Hematopoietic multipotent progenitor cell treated with erythropoietin and hydrocortisone succinate and interleukin-3 and kit ligand, for 4 days (in vitro differentiated cells): ENCODE data around the gene FAIM.
"Not testable (repeated sequence)": the region's sequence is repeated elsewhere in the genome, so short reads cannot be mapped to it uniquely, and the experiment has no call there.

Experiments
- DNase-seq: peaks from one replicate; pipeline ENCODE4 v3.0.0-alpha.2; 2015

The FAIM gene

GRCh38 chr3:138608322-138609135 is at the start of gene FAIM:
Gene FAIM (plus strand): TSS chr3:138608771. CDS start chr3:138619727, 10,956 bp downstream.
- DNase-seq, result peak; percentile 83

GRCh38 chr3:138559134-138559533 is 49.4 kb upstream of the FAIM start:
- DNase-seq, result no peak

GRCh38 chr3:138560501-138560900 is 48.1 kb upstream of the FAIM start:
- DNase-seq, result no peak

- DNase-seq, result not testable (repeated sequence)
Measured at GRCh38 chr3:138562902-138563301, 45.7 kb upstream of the FAIM start.

- not testable (repeated sequence) for DNase-seq
Measured at GRCh38 chr3:138566293-138566692, 42.3 kb upstream of the FAIM start.

GRCh38 chr3:138567403-138567802 is 41.2 kb upstream of the FAIM start:
- peak; percentile 42 for DNase-seq

GRCh38 chr3:138569090-138569489 is 39.5 kb upstream of the FAIM start:
- DNase-seq, result no peak

GRCh38 chr3:138569624-138570023 is 38.9 kb upstream of the FAIM start:
- not testable (repeated sequence) for DNase-seq

- no peak for DNase-seq
Measured at GRCh38 chr3:138573138-138573537, 35.4 kb upstream of the FAIM start.

- peak; percentile 71 for DNase-seq
Measured at GRCh38 chr3:138578141-138578540, 30.4 kb upstream of the FAIM start.

- peak; percentile 26 for DNase-seq
Measured at GRCh38 chr3:138578961-138579574, 29.5 kb upstream of the FAIM start.

- no peak for DNase-seq
Measured at GRCh38 chr3:138587374-138587773, 21.2 kb upstream of the FAIM start.

GRCh38 chr3:138588445-138588844 is 20.1 kb upstream of the FAIM start:
- DNase-seq, result no peak

GRCh38 chr3:138591392-138591791 is 17.2 kb upstream of the FAIM start:
- DNase-seq, result no peak

- no peak for DNase-seq
Measured at GRCh38 chr3:138593488-138594149, 15.0 kb upstream of the FAIM start.

- peak; percentile 98 for DNase-seq
Measured at GRCh38 chr3:138594150-138594934, 14.2 kb upstream of the FAIM start, which contains the start of gene CEP70. Gene CEP70 (minus strand): TSS chr3:138594260. CDS start chr3:138572927, 21,333 bp downstream.

- peak; percentile 77 for DNase-seq
Measured at GRCh38 chr3:138594935-138595610, 13.5 kb upstream of the FAIM start.

GRCh38 chr3:138597186-138597976 is 11.2 kb upstream of the FAIM start:
- DNase-seq, result not testable (repeated sequence)

GRCh38 chr3:138598534-138598933 is 10.0 kb upstream of the FAIM start:
- DNase-seq, result no peak

GRCh38 chr3:138600100-138600745 is 8.3 kb upstream of the FAIM start:
- DNase-seq, result peak; percentile 28

- DNase-seq, result not testable (repeated sequence)
Measured at GRCh38 chr3:138601661-138602060, 6.9 kb upstream of the FAIM start.
